Measurements from ENCODE around the gene ARFGEF2.

GRCh38 chr20:48986899-48987298, 65.4 kb downstream of the ARFGEF2 start:
- TF ChIP-seq, protein P1, sequence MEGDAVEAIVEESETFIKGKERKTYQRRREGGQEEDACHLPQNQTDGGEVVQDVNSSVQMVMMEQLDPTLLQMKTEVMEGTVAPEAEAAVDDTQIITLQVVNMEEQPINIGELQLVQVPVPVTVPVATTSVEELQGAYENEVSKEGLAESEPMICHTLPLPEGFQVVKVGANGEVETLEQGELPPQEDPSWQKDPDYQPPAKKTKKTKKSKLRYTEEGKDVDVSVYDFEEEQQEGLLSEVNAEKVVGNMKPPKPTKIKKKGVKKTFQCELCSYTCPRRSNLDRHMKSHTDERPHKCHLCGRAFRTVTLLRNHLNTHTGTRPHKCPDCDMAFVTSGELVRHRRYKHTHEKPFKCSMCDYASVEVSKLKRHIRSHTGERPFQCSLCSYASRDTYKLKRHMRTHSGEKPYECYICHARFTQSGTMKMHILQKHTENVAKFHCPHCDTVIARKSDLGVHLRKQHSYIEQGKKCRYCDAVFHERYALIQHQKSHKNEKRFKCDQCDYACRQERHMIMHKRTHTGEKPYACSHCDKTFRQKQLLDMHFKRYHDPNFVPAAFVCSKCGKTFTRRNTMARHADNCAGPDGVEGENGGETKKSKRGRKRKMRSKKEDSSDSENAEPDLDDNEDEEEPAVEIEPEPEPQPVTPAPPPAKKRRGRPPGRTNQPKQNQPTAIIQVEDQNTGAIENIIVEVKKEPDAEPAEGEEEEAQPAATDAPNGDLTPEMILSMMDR (IDR thresholded peaks at IDR 0.05), result no peak
- no peak for TF ChIP-seq POLR2A (IDR thresholded peaks at IDR 0.05)

Data from ovary (tissue), 3 donors.